Hepatocyte (in vitro differentiated cells): ENCODE results near the gene GNB1L. TPM values are rescaled to one million over a fixed set of nuclear protein-coding genes. Genes with fewer than 3 reads are reported as not detected.

Source experiments
- DNase-seq: peaks from one replicate; pipeline ENCODE4 v3.0.0-alpha.2; 2016; ENCODE audit warnings: low spot score
- H2AFZ ChIP-seq: fragments of 200-600 bp; sonication (generic); 2 replicates; pipeline ENCODE4 v1.6.0; 2016; ENCODE audit warnings: antibody characterized with exemption, mild to moderate bottlenecking
- H3K27ac ChIP-seq: fragments of 200-600 bp; sonication (generic); 2 replicates; pipeline ENCODE4 v1.5.1; 2016; ENCODE audit warnings: mild to moderate bottlenecking
- H3K27me3 ChIP-seq: fragments of 200-600 bp; sonication (generic); 2 replicates; pipeline ENCODE4 v1.6.1; 2016
- H3K36me3 ChIP-seq: fragments of 200-600 bp; sonication (generic); replicated peaks from 2 replicates; pipeline ENCODE4 v1.5.1; 2016; ENCODE audit warnings: low read depth; ENCODE audit not compliant: insufficient read depth
- H3K4me1 ChIP-seq: fragments of 200-600 bp; sonication (generic); 2 replicates; pipeline ENCODE4 v1.5.1; 2016; ENCODE audit warnings: mild to moderate bottlenecking, moderate library complexity; ENCODE audit not compliant: insufficient read depth
- H3K4me2 ChIP-seq: fragments of 200-600 bp; sonication (generic); 2 replicates; pipeline ENCODE4 v1.6.0; 2016
- H3K4me3 ChIP-seq: fragments of 200-600 bp; sonication (generic); 2 replicates; pipeline ENCODE4 v1.5.1; 2016; ENCODE audit warnings: mild to moderate bottlenecking
- H3K79me2 ChIP-seq: fragments of 200-600 bp; sonication (generic); 2 replicates; pipeline ENCODE4 v1.6.0; 2017; ENCODE audit warnings: mild to moderate bottlenecking
- H3K9me2 ChIP-seq: fragments of 200-600 bp; sonication (generic); replicated peaks from 2 replicates; pipeline ENCODE4 v1.6.0; 2017; ENCODE audit warnings: mild to moderate bottlenecking; ENCODE audit not compliant: insufficient read depth
- H3K9me3 ChIP-seq: fragments of 200-600 bp; sonication (generic); 2 replicates; pipeline ENCODE4 v1.5.1; 2016; ENCODE audit warnings: low read depth, mild to moderate bottlenecking
- H4K20me1 ChIP-seq: fragments of 200-600 bp; sonication (generic); 2 replicates; pipeline ENCODE4 v1.6.0; 2016; ENCODE audit warnings: mild to moderate bottlenecking; ENCODE audit not compliant: insufficient read depth, poor library complexity, severe bottlenecking
- EZH2 ChIP-seq: fragments of 200-600 bp; sonication (generic); IDR thresholded peaks from 2 replicates; pipeline ENCODE4 v1.6.1; 2016; ENCODE audit warnings: antibody characterized with exemption, mild to moderate bottlenecking, borderline replicate concordance
- EZH2phosphoT487 ChIP-seq: fragments of 200-600 bp; sonication (generic); IDR thresholded peaks from one replicate; pipeline ENCODE4 v1.6.1; 2018; ENCODE audit warnings: antibody characterized with exemption, mild to moderate bottlenecking, low read depth, moderate library complexity; ENCODE audit not compliant: unreplicated experiment, severe bottlenecking
- WGBS: methylation state at CpG from one replicate; pipeline ENCODE4 v1.1.6; 2016; ENCODE audit warnings: low lambda C conversion rate; ENCODE audit errors: missing lambda C conversion rate; 5-methylcytosine and 5-hydroxymethylcytosine counted together
- polyA plus RNA-seq: library from polyadenylated mRNA; unstranded; fragments of >200 nt; fragmentation: Nextera tagmentation; extraction: Ambion mirVana; gene quantifications from 2 replicates; pipeline ENCODE4 v1.2.1, GENCODE V29; 2016
- total RNA-seq: library from RNA; depleted of rRNA; stranded (reverse); fragments of >200 nt; gene quantifications from 2 replicates; pipeline ENCODE4 v1.2.3, GENCODE V29; 2014
- TF ChIP-seq, protein P1 (sequence below): fragments of 200-600 bp; sonication (generic); IDR thresholded peaks from 2 replicates; pipeline ENCODE4 v1.5.1; 2016; ENCODE audit warnings: antibody characterized with exemption, mild to moderate bottlenecking; ENCODE audit not compliant: poor library complexity

The GNB1L gene
- total and polyA plus RNA-seq, 2 experiments from 2014 or later = 4.1 to 8.5 TPM

GRCh38 chr22:19755145-19755710 is 99.4 kb downstream of the GNB1L start:
- H3K9me2 ChIP-seq = no peaks in the 10 kb centered on the region
- TF ChIP-seq, protein P1, sequence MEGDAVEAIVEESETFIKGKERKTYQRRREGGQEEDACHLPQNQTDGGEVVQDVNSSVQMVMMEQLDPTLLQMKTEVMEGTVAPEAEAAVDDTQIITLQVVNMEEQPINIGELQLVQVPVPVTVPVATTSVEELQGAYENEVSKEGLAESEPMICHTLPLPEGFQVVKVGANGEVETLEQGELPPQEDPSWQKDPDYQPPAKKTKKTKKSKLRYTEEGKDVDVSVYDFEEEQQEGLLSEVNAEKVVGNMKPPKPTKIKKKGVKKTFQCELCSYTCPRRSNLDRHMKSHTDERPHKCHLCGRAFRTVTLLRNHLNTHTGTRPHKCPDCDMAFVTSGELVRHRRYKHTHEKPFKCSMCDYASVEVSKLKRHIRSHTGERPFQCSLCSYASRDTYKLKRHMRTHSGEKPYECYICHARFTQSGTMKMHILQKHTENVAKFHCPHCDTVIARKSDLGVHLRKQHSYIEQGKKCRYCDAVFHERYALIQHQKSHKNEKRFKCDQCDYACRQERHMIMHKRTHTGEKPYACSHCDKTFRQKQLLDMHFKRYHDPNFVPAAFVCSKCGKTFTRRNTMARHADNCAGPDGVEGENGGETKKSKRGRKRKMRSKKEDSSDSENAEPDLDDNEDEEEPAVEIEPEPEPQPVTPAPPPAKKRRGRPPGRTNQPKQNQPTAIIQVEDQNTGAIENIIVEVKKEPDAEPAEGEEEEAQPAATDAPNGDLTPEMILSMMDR = no peak
- TF ChIP-seq EZH2phosphoT487 (peak; percentile 5), EZH2 (peak; percentile 97)
- no peak overlapping the region for H3K27ac ChIP-seq
- H3K79me2 ChIP-seq = no peaks in the 10 kb centered on the region
- H3K4me3 ChIP-seq = no peak overlapping the region
- peaks cover 13% of the 10 kb centered on the region for H3K4me1 ChIP-seq
- WGBS = 3% methylated on average over 37 of the region's 59 CpGs
- peaks cover 86% of the 10 kb centered on the region for H3K27me3 ChIP-seq
- no peaks in the 10 kb centered on the region for H3K9me3 ChIP-seq
- H3K4me2 ChIP-seq = peak overlapping the region; percentile 67
- H2AFZ ChIP-seq = no peak overlapping the region
- peaks cover 6% of the 10 kb centered on the region for H4K20me1 ChIP-seq
- no peaks in the 10 kb centered on the region for H3K36me3 ChIP-seq
- no peak for DNase-seq

DNA sequence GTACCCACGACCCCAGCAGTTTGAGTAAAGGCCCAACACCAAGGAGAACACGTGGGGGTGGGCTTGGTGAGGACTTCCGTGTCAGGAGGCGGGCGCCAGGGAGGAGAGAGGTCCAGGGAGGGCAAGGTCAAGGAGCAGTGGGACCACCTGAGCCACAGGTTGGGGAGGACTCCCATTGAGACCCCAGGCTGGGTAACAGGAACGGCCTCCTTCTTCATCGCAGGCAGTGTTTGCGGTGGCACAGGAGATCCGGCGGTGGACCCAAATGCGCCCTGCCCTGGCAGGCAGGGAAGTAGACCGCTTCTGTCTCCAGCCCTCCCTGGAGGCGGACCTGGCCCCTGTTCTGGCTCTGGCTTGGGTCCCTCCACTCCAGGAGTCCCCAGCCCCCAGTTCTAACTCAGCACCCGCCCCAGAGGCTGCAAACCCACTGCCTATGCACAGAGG is 100.0 kb downstream of the GNB1L start:
- no peaks in the 10 kb centered on the region for H3K9me3 ChIP-seq
- 34% methylated on average over 12 of the region's 14 CpGs for WGBS
- peaks cover 10% of the 10 kb centered on the region for H3K4me1 ChIP-seq
- DNase-seq = no peak
- H3K36me3 ChIP-seq = no peaks in the 10 kb centered on the region
- peaks cover under 1% of the 10 kb centered on the region for H4K20me1 ChIP-seq
- no peaks in the 10 kb centered on the region for H3K79me2 ChIP-seq
- no peak overlapping the region for H2AFZ ChIP-seq
- H3K4me2 ChIP-seq = peak overlapping the region; percentile 67
- H3K4me3 ChIP-seq = no peak overlapping the region
- no peaks in the 10 kb centered on the region for H3K9me2 ChIP-seq
- no peak overlapping the region for H3K27ac ChIP-seq
- TF ChIP-seq, protein P1 = no peak
- TF ChIP-seq EZH2 (no peak), EZH2phosphoT487 (no peak)
- peaks cover 81% of the 10 kb centered on the region for H3K27me3 ChIP-seq

DNA sequence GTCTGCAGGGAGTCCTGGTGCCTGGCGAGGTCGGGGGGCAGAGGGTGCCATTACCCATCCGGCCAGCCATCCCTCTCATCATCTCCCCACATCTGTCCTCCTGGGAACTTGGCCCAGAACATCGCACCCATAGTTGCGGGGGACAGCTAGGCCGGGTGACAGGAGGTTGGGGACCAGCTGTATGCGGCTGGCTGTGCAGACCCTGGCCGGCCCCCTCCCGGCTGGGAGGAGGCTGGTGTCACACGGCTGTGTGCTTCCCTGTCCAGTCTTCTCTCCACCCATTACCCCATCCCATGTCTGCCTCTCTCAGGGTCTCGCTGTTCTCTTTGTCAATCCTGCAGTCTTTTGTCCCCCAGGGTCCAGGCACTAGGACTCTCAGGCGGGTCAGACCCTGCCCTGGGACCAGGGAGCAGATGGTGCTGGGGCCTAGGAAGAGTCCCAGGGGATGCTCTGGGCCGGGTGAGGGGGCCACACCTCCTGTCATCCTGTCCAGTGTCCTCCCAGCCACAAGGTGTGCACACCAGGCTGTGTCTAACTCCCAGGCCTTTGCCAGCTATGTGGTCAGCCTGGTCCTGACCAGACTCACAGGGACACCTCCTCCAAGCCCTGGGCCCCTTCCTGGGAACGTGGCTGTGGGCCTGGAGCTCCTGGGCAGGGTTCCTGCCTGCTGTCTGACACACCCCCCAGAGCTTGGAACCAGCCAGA is 100.5 kb downstream of the GNB1L start:
- no peak overlapping the region for H3K27ac ChIP-seq
- no peaks in the 10 kb centered on the region for H3K9me3 ChIP-seq
- no peaks in the 10 kb centered on the region for H3K79me2 ChIP-seq
- no peak for DNase-seq
- TF ChIP-seq, protein P1 = no peak
- TF ChIP-seq EZH2 (no peak), EZH2phosphoT487 (no peak)
- H3K4me1 ChIP-seq = peaks cover 10% of the 10 kb centered on the region
- no peak overlapping the region for H3K4me2 ChIP-seq
- H3K9me2 ChIP-seq = no peaks in the 10 kb centered on the region
- H3K4me3 ChIP-seq = no peak overlapping the region
- peaks cover 75% of the 10 kb centered on the region for H3K27me3 ChIP-seq
- H4K20me1 ChIP-seq = no peaks in the 10 kb centered on the region
- H3K36me3 ChIP-seq = no peaks in the 10 kb centered on the region
- WGBS = 82% methylated on average over 14 of the region's 14 CpGs
- no peak overlapping the region for H2AFZ ChIP-seq
